ENCODE measurements around the gene NCMAP.
"Not testable (repeated sequence)": the region's sequence is repeated elsewhere in the genome, so short reads cannot be mapped to it uniquely, and the experiment has no call there.

DNA sequence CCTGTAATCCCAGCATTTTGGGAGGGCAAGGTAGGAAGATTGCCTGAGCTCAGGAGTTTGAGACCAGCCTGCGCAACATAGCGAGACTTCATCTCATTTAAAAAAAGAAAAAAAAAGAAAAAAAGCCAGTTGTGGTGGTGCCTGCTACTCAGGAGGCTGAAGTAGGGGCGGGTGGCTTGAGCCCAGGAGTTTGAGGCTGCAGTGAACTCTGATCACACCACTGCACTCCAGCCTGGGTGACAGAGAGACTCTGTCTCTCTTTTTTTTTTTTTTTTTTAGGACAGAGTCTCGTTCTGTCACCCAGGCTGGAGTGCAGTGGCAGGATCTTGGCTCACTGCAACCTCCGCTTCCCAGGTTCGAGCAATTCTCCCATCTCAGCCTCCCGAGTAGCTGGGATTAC is 26.6 kb upstream of the NCMAP start:
- TF ChIP-seq, protein P1, sequence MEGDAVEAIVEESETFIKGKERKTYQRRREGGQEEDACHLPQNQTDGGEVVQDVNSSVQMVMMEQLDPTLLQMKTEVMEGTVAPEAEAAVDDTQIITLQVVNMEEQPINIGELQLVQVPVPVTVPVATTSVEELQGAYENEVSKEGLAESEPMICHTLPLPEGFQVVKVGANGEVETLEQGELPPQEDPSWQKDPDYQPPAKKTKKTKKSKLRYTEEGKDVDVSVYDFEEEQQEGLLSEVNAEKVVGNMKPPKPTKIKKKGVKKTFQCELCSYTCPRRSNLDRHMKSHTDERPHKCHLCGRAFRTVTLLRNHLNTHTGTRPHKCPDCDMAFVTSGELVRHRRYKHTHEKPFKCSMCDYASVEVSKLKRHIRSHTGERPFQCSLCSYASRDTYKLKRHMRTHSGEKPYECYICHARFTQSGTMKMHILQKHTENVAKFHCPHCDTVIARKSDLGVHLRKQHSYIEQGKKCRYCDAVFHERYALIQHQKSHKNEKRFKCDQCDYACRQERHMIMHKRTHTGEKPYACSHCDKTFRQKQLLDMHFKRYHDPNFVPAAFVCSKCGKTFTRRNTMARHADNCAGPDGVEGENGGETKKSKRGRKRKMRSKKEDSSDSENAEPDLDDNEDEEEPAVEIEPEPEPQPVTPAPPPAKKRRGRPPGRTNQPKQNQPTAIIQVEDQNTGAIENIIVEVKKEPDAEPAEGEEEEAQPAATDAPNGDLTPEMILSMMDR (IDR thresholded peaks at IDR 0.05), result not testable (repeated sequence)
- TF ChIP-seq ZFX (IDR thresholded peaks at IDR 0.05; ENCODE audit: borderline replicate concordance), result not testable (repeated sequence)
